ENCODE results near the gene C22orf42. TPM values are rescaled to one million over a fixed set of nuclear protein-coding genes. Genes with fewer than 3 reads are reported as not detected.
A peak's percentile ranks its signal among the peaks of the same experiment; 100 is the strongest.

C22orf42 gene
- total and polyA plus RNA-seq, 2 donors (not counting 1 experiment from before 2014, with no cell fraction given) = not detected

- ATAC-seq (ENCODE audit: low read depth) (no peak), DNase-seq (no peak)
- 53% methylated on average over 36 of the region's 42 CpGs for WGBS (ENCODE audit: insufficient coverage)
- peaks cover 4% of the 10 kb centered on the region for H3K4me1 Mint-ChIP-seq
- Histone ChIP-seq H3K4me3 (ENCODE audit: control extremely low read depth in 1 of 5, extremely low read depth in 1 of 5, insufficient read depth in 1 of 5, low read depth in 2 of 5, low read length in 4 of 5) (peak overlapping the region in 3 of 5 experiments; percentile 20 to 46 (median 30)), H3K27ac (ENCODE audit: low read length in 2 of 2) (no peak overlapping the region), H2AFZ (ENCODE audit: insufficient read depth, low read depth, low read length, poor library complexity, severe bottlenecking) (peak overlapping the region; percentile 46), H3K4me1 (ENCODE audit: control insufficient read depth in 2 of 2, insufficient read depth in 2 of 2, low read length in 2 of 2) (peaks cover 6 to 8% of the 10 kb centered on the region in 2 donors), H3K4me2 (replicated peaks; ENCODE audit: low read depth, low read length, poor library complexity, severe bottlenecking) (peak overlapping the region; percentile 60), H3K27me3 (replicated peaks in 1 of 4; ENCODE audit: control extremely low read depth in 1 of 4, control insufficient read depth in 3 of 4, insufficient read depth in 4 of 4, low read length in 3 of 4) (peaks cover 0 to 20% (median 5%) of the 10 kb centered on the region in 4 experiments), H3K9ac (ENCODE audit: low read length) (peak overlapping the region; percentile 23), H4K20me1 (ENCODE audit: control insufficient read depth, insufficient read depth, low read length, poor library complexity, severe bottlenecking) (no peaks in the 10 kb centered on the region), H3K9me3 (ENCODE audit: control extremely low read depth in 1 of 3, control insufficient read depth in 2 of 3, insufficient read depth in 1 of 3, low read length in 2 of 3) (peaks cover 0 to 3% (median 0%) of the 10 kb centered on the region in 3 donors), H3K36me3 (replicated peaks in 1 of 2; ENCODE audit: control extremely low read depth in 1 of 2, control insufficient read depth in 1 of 2, extremely low read depth in 1 of 2, insufficient read depth in 2 of 2, low read length in 1 of 2) (no peaks in the 10 kb centered on the region), H3K79me2 (ENCODE audit: control insufficient read depth, insufficient read depth, low read length) (no peaks in the 10 kb centered on the region)
- CTCF ChIA-PET = no interaction called here
- no peak for TF ChIP-seq EZH2 (IDR thresholded peaks at IDR 0.05; ENCODE audit: borderline replicate concordance, insufficient read depth, low read depth, low read length, poor library complexity, severe bottlenecking)
- TF ChIP-seq CTCF (IDR thresholded peaks at IDR 0.05) = no peak
- no peaks in the 10 kb centered on the region for H3K9me3 Mint-ChIP-seq (ENCODE audit: insufficient read depth)
- H3K27ac Mint-ChIP-seq = no peak overlapping the region
- peaks cover 31% of the 10 kb centered on the region for H3K27me3 Mint-ChIP-seq
- POLR2A ChIA-PET = no interaction called here
- peak overlapping the region; percentile 7 for H3K4me3 Mint-ChIP-seq
- intact Hi-C loops (cut with micrococcal nuclease) = no loop called here
Observed at GRCh38 chr22:32204040-32204855, 45.1 kb upstream of the C22orf42 start.
